Progenitor cell of endocrine pancreas (in vitro differentiated cells): Measurements from ENCODE around the gene RPL13. TPM values are rescaled to one million over a fixed set of nuclear protein-coding genes. Genes with fewer than 3 reads are reported as not detected.

Source experiments
- DNase-seq: peaks from one replicate; pipeline ENCODE4 v3.0.0; 2021; ENCODE audit warnings: low spot score; ENCODE audit not compliant: unreplicated experiment
- H3K27ac Mint-ChIP-seq: 2 replicates; pipeline ENCODE4 v1.8.0; 2021; ENCODE audit warnings: mild to moderate bottlenecking, moderate library complexity, mixed read lengths
- H3K27me3 Mint-ChIP-seq: 2 replicates; pipeline ENCODE4 v1.8.0; 2021; ENCODE audit warnings: mixed read lengths
- H3K36me3 Mint-ChIP-seq: 2 replicates; pipeline ENCODE4 v1.8.0; 2022; ENCODE audit warnings: mixed read lengths; ENCODE audit not compliant: insufficient read depth
- H3K4me1 Mint-ChIP-seq: 2 replicates; pipeline ENCODE4 v1.8.0; 2021; ENCODE audit warnings: low read depth, mixed read lengths
- H3K4me3 Mint-ChIP-seq: 2 replicates; pipeline ENCODE4 v1.8.0; 2021; ENCODE audit warnings: low read depth, mild to moderate bottlenecking, moderate library complexity, mixed read lengths
- H3K9me3 Mint-ChIP-seq: 2 replicates; pipeline ENCODE4 v1.8.0; 2021; ENCODE audit warnings: low read depth, mixed read lengths
- total RNA-seq: library from RNA; stranded (reverse); gene quantifications from 2 replicates; pipeline ENCODE4 v1.2.1, GENCODE V29; 2021
- TF ChIP-seq, protein P1 (sequence below): fragments of 200-600 bp; sonication (generic); IDR thresholded peaks from one replicate; pipeline ENCODE4 v1.5.0; 2021; ENCODE audit warnings: antibody characterized with exemption, mild to moderate bottlenecking; ENCODE audit not compliant: unreplicated experiment

The RPL13 gene
- total RNA-seq, 1 donor from 2014 or later = 1,643 TPM

- TF ChIP-seq, protein P1, sequence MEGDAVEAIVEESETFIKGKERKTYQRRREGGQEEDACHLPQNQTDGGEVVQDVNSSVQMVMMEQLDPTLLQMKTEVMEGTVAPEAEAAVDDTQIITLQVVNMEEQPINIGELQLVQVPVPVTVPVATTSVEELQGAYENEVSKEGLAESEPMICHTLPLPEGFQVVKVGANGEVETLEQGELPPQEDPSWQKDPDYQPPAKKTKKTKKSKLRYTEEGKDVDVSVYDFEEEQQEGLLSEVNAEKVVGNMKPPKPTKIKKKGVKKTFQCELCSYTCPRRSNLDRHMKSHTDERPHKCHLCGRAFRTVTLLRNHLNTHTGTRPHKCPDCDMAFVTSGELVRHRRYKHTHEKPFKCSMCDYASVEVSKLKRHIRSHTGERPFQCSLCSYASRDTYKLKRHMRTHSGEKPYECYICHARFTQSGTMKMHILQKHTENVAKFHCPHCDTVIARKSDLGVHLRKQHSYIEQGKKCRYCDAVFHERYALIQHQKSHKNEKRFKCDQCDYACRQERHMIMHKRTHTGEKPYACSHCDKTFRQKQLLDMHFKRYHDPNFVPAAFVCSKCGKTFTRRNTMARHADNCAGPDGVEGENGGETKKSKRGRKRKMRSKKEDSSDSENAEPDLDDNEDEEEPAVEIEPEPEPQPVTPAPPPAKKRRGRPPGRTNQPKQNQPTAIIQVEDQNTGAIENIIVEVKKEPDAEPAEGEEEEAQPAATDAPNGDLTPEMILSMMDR = no peak
- no peaks in the 10 kb centered on the region for H3K36me3 Mint-ChIP-seq
- DNase-seq = no peak
- H3K9me3 Mint-ChIP-seq = no peaks in the 10 kb centered on the region
- peaks cover 50% of the 10 kb centered on the region for H3K27me3 Mint-ChIP-seq
- no peak within 1 kb of the TSS for H3K27ac Mint-ChIP-seq
- H3K4me3 Mint-ChIP-seq = no peak within 1 kb of the TSS
- H3K4me1 Mint-ChIP-seq = peaks cover 4% of the 10 kb centered on the region
Measured at GRCh38 chr16:89575247-89576152, 15.0 kb downstream of the RPL13 start, which contains the start of gene CPNE7. TSS of gene CPNE7 (plus strand) at chr16:89575758. CDS start at chr16:89575898, 140 bp downstream.

DNA sequence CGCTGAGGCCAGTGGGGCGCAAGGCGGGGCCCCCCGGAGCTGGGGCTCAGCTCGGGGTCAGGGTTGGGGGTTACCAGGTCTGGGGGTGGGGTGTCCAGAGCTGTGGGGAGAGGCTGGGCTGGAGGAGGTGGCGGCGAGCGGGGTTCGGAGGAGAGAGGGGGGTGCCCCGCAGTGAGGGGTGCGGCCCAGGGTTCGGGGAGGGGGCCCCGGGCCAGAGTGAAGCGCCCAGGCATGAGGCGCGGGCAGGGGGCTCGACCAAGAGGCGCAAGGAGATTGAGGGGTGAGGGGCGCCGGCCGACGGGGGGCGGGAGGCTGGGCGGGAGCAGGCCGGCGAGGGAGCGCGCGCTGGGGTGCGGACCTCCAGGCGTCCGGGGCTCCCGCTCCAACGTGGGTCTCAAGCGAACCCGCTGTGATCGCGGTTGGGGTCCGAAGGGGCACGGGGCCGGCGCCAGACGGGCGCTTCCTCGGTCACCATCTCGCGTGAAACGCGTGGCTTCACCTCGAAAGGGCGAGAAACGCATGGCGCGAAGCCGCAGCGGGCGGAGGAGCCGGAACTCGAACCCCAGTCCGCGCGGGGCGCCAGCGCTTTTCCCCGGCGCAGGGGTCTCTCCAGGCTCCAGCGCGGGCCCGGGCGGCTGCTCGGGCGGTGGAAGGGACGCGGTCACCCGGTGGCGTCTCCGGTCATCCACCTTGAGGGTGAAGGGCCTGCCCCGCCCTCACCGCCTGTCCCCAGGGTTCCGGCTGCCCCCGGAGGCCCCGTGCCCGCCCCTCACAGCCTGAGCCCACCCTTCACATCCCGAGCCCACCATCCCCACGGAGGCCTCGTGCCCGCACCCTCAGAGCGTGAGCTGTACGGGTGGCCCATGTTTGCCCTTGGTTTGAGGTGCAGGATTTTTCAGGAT lies 15.9 kb downstream of the RPL13 start:
- TF ChIP-seq, protein P1 = no peak
- Mint-ChIP-seq H3K27me3 (peaks cover 47% of the 10 kb centered on the region), H3K27ac (no peak overlapping the region), H3K4me3 (no peak overlapping the region), H3K9me3 (no peaks in the 10 kb centered on the region), H3K36me3 (no peaks in the 10 kb centered on the region), H3K4me1 (peaks cover 4% of the 10 kb centered on the region)
- DNase-seq = no peak

DNA sequence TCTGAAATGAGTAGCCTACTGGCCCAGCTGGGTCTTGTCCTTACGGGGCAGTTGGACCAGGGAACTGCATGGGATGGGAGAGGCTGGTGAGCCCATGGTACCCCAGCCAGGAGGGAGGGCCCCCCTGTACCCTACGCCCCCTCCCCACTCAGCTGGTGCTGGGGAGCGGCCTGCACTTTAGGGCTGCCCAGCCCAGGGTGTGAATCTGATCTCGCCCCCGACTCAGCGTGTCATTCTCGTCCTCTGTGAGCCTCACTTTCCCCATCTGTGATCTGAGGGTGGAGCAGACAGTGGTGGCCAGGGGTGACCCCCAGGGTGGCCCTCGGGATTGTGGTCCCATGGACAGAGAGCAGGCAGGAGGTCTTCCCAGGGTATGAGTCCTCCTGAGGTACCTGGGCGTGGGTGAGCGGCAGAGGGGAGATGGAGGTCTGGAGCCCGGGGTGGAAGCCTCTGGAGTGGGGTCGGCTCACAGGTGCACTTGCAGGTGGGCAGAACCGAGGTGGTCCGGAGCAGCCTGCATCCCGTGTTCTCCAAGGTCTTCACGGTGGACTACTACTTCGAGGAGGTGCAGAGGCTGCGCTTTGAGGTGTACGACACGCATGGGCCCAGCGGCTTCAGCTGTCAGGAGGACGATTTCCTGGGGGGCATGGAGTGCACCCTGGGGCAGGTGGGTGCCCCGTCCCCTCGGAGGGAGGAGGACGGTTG lies 16.7 kb downstream of the RPL13 start:
- Mint-ChIP-seq H3K36me3 (no peaks in the 10 kb centered on the region), H3K9me3 (no peaks in the 10 kb centered on the region), H3K27me3 (peaks cover 40% of the 10 kb centered on the region), H3K4me3 (no peak overlapping the region), H3K27ac (no peak overlapping the region), H3K4me1 (peaks cover under 1% of the 10 kb centered on the region)
- TF ChIP-seq, protein P1 = no peak
- DNase-seq = no peak

- peaks cover 20% of the 10 kb centered on the region for H3K27me3 Mint-ChIP-seq
Measured at GRCh38 chr16:89579351-89579750, 18.9 kb downstream of the RPL13 start.

More at GRCh38 chr16:89579351-89579750, 18.9 kb downstream of the RPL13 start:
- Mint-ChIP-seq H3K36me3 (no peaks in the 10 kb centered on the region), H3K9me3 (no peaks in the 10 kb centered on the region), H3K4me1 (no peaks in the 10 kb centered on the region), H3K4me3 (no peak overlapping the region), H3K27ac (no peak overlapping the region)
- DNase-seq = no peak
- TF ChIP-seq, protein P1 = no peak
